CD4-positive, alpha-beta T cell treated with Interleukin-17A for 1 hour (primary cell): ENCODE data around the gene TSPAN9.

Experiments
- DNase-seq: peaks from one replicate; pipeline ENCODE4 v3.0.0-alpha.2; 2020

TSPAN9 gene

GRCh38 chr12:3145546-3146310 is 68.5 kb downstream of the TSPAN9 start:
- no peak for DNase-seq

GRCh38 chr12:3147260-3147659 is 70.1 kb downstream of the TSPAN9 start:
- DNase-seq = no peak

- no peak for DNase-seq
Observed at GRCh38 chr12:3148366-3149000, 71.3 kb downstream of the TSPAN9 start.

- no peak for DNase-seq
Observed at GRCh38 chr12:3149515-3150307, 72.5 kb downstream of the TSPAN9 start.

- DNase-seq = no peak
Observed at GRCh38 chr12:3150308-3150670, 73.1 kb downstream of the TSPAN9 start.

- no peak for DNase-seq
Observed at GRCh38 chr12:3150931-3151835, 74.0 kb downstream of the TSPAN9 start.

- DNase-seq = no peak
Observed at GRCh38 chr12:3152011-3152511, 74.9 kb downstream of the TSPAN9 start.

GRCh38 chr12:3152892-3153291 is 75.7 kb downstream of the TSPAN9 start:
- DNase-seq = no peak

- DNase-seq = no peak
Observed at GRCh38 chr12:3154006-3154405, 76.8 kb downstream of the TSPAN9 start.

GRCh38 chr12:3155702-3156370 is 78.7 kb downstream of the TSPAN9 start:
- DNase-seq = no peak

- DNase-seq = no peak
Observed at GRCh38 chr12:3157581-3158323, 80.6 kb downstream of the TSPAN9 start.

GRCh38 chr12:3158851-3159465 is 81.8 kb downstream of the TSPAN9 start:
- no peak for DNase-seq

- DNase-seq = no peak
Observed at GRCh38 chr12:3160081-3160480, 82.9 kb downstream of the TSPAN9 start.

- no peak for DNase-seq
Observed at GRCh38 chr12:3161861-3162260, 84.7 kb downstream of the TSPAN9 start.

- no peak for DNase-seq
Observed at GRCh38 chr12:3164454-3165077, 87.4 kb downstream of the TSPAN9 start.

GRCh38 chr12:3165078-3165980 is 88.2 kb downstream of the TSPAN9 start:
- DNase-seq = no peak

GRCh38 chr12:3167636-3168035 is 90.5 kb downstream of the TSPAN9 start:
- no peak for DNase-seq

GRCh38 chr12:3168223-3169221 is 91.3 kb downstream of the TSPAN9 start:
- no peak for DNase-seq
